IPS-NIHi7 (cell line): ENCODE results near the gene NEK5.
"Not testable (repeated sequence)": the region's sequence is repeated elsewhere in the genome, so short reads cannot be mapped to it uniquely, and the experiment has no call there.

Experiments
- DNase-seq: peaks from one replicate; pipeline ENCODE4 v3.0.0; 2012; ENCODE audit warnings: mixed read lengths; ENCODE audit errors: extremely low spot score

The NEK5 gene

GRCh38 chr13:52070929-52071523, 57.8 kb downstream of the NEK5 start:
- no peak for DNase-seq

GRCh38 chr13:52067237-52067636, 61.6 kb downstream of the NEK5 start:
- DNase-seq = no peak

GRCh38 chr13:52061587-52061986, 67.3 kb downstream of the NEK5 start:
- no peak for DNase-seq

- DNase-seq = not testable (repeated sequence)
Observed at GRCh38 chr13:52061064-52061463, 67.8 kb downstream of the NEK5 start.

GRCh38 chr13:52053460-52053859, 75.4 kb downstream of the NEK5 start:
- peak; percentile 30 for DNase-seq

- DNase-seq = no peak
Observed at GRCh38 chr13:52051400-52051799, 77.5 kb downstream of the NEK5 start.

GRCh38 chr13:52048516-52048915, 80.4 kb downstream of the NEK5 start:
- no peak for DNase-seq

GRCh38 chr13:52047463-52047862, 81.4 kb downstream of the NEK5 start:
- DNase-seq = no peak

- DNase-seq = no peak
Observed at GRCh38 chr13:52043675-52044074, 85.2 kb downstream of the NEK5 start.

GRCh38 chr13:52036037-52036436, 92.8 kb downstream of the NEK5 start:
- DNase-seq = no peak

GRCh38 chr13:52034616-52035226, 94.2 kb downstream of the NEK5 start:
- DNase-seq = no peak

GRCh38 chr13:52033039-52033438, 95.8 kb downstream of the NEK5 start:
- no peak for DNase-seq

GRCh38 chr13:52030401-52030800, 98.5 kb downstream of the NEK5 start:
- DNase-seq = not testable (repeated sequence)

- DNase-seq = no peak
Observed at GRCh38 chr13:52029569-52029968, 99.3 kb downstream of the NEK5 start.

GRCh38 chr13:52027832-52028231, 101.0 kb downstream of the NEK5 start:
- no peak for DNase-seq

- peak; percentile 44 for DNase-seq
Observed at GRCh38 chr13:52026246-52026626, 102.6 kb downstream of the NEK5 start.

GRCh38 chr13:52025475-52026245, 103.2 kb downstream of the NEK5 start:
- DNase-seq = peak; percentile 12

GRCh38 chr13:52024481-52024880, 104.4 kb downstream of the NEK5 start, which contains the start of gene UTP14C:
Gene UTP14C, plus strand, starts transcription at chr13:52024691. Its CDS starts 4,114 bp downstream, at chr13:52028805.
- no peak for DNase-seq

- DNase-seq = no peak
Observed at GRCh38 chr13:52022356-52022755, 106.5 kb downstream of the NEK5 start.

GRCh38 chr13:52020191-52020590, 108.7 kb downstream of the NEK5 start:
- no peak for DNase-seq

GRCh38 chr13:52016296-52016695, 112.6 kb downstream of the NEK5 start:
- DNase-seq = no peak

- no peak for DNase-seq
Observed at GRCh38 chr13:52012512-52012836, 116.4 kb downstream of the NEK5 start.
